Tibial artery (tissue), 4 donors: ENCODE results near the gene ARL13B.
"Not testable (repeated sequence)": the region's sequence is repeated elsewhere in the genome, so short reads cannot be mapped to it uniquely, and the experiment has no call there.

ENCODE experiments used
- DNase-seq, 2 donors: peaks; one replicate each; pipeline ENCODE4 v3.0.0-alpha.2; 2019
- H3K27ac ChIP-seq, 2 donors: fragments of 200-600 bp; sonication (generic) in 1 of 2; 1 replicate in 1 of 2; 2 replicates in 1 of 2; pipeline ENCODE4 v1.5.1; 2018 to 2019; ENCODE audit warnings: mild to moderate bottlenecking in 1 of 2
- H3K27me3 ChIP-seq, 2 donors: fragments of 200-600 bp; sonication (generic) in 1 of 2; one replicate each; pipeline versions ENCODE4 v1.5.1 to v1.6.0; 2016 to 2019
- H3K36me3 ChIP-seq, 3 donors: fragments of 200-600 bp; sonication (generic) in 2 of 3; one replicate each; pipeline ENCODE4 v1.5.1; 2016 to 2019; ENCODE audit warnings: mild to moderate bottlenecking in 2 of 3
- H3K4me1 ChIP-seq, 4 donors: fragments of 200-600 bp; sonication (generic) in 2 of 4; 1 replicate in 3 of 4; 2 replicates in 1 of 4; pipeline ENCODE4 v1.5.1; 2016 to 2019
- H3K4me3 ChIP-seq, 2 donors: fragments of 200-600 bp; sonication (generic) in 1 of 2; 1 replicate in 1 of 2; 2 replicates in 1 of 2; pipeline ENCODE4 v1.5.1; 2018 to 2019; ENCODE audit warnings: mild to moderate bottlenecking in 2 of 2
- H3K9me3 ChIP-seq, 3 donors: fragments of 200-600 bp; sonication (generic) in 1 of 3; one replicate each; pipeline ENCODE4 v1.5.1; 2016 to 2019
- intact Hi-C: fragments of 100-400 bp; cut with DNase I; formaldehyde crosslinking; loops from one replicate; pipeline ENCODE4 v1.15.0; 2023; ENCODE audit warnings: low total_unique reads
- TF ChIP-seq, protein P1 (sequence below), 2 experiments: fragments of 200-600 bp in 1 of 2; fragments of 450-650 bp in 1 of 2; IDR thresholded peaks; one replicate each; pipeline ENCODE4 v1.5.1; 2017 to 2019; ENCODE audit warnings: antibody characterized with exemption in 2 of 2, mild to moderate bottlenecking in 1 of 2, moderate library complexity in 1 of 2

ARL13B gene

DNA sequence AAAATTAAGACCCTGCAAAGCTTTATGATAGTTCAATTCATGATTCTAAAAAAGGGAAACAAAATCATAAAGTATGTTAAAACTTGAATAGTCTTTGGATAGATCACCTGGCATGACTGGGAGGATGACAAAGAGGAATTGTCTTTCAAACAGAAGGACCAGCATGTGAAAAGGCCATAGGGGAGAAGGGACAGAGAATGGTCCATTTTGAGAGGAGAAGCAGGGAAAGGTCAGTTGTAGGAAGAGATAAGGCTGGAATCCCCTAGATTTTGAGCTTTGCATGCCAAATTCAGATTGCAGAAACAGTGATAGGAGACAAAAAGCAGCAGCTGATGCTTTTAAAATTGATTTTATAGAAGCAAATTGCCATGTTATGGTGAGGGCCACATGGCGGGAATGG, 18.9 kb upstream of the ARL13B start:
- no peak for DNase-seq
- TF ChIP-seq, protein P1, sequence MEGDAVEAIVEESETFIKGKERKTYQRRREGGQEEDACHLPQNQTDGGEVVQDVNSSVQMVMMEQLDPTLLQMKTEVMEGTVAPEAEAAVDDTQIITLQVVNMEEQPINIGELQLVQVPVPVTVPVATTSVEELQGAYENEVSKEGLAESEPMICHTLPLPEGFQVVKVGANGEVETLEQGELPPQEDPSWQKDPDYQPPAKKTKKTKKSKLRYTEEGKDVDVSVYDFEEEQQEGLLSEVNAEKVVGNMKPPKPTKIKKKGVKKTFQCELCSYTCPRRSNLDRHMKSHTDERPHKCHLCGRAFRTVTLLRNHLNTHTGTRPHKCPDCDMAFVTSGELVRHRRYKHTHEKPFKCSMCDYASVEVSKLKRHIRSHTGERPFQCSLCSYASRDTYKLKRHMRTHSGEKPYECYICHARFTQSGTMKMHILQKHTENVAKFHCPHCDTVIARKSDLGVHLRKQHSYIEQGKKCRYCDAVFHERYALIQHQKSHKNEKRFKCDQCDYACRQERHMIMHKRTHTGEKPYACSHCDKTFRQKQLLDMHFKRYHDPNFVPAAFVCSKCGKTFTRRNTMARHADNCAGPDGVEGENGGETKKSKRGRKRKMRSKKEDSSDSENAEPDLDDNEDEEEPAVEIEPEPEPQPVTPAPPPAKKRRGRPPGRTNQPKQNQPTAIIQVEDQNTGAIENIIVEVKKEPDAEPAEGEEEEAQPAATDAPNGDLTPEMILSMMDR (IDR thresholded peaks at IDR 0.05), result no peak
- intact Hi-C loops, result no loop called here
- no peak overlapping the region for H3K27ac ChIP-seq
- no peaks in the 10 kb centered on the region for H3K36me3 ChIP-seq
- no peak overlapping the region for H3K4me3 ChIP-seq
- H3K9me3 ChIP-seq, result no peaks in the 10 kb centered on the region
- H3K27me3 ChIP-seq, result no peaks in the 10 kb centered on the region
- H3K4me1 ChIP-seq, result peaks cover 0 to 18% (median 7%) of the 10 kb centered on the region in 4 donors

DNA sequence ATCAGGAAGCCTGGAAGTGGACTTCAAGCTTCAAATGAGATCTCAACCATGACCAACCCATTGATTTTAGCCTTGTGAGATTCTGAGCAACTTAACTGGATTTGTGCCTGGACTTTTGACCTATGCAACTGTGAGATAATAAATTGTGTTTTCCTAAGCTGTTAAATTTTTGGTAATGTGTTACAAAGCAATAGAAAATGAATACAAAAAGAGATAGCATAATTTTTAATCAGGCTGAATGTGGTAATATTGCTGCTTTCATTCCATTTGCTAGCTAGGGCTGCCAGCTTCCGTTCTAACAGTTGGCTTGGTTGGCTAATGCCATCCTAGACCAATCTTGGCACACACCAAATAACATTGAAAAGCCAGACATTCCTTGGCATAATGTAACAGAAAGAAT, 18.5 kb upstream of the ARL13B start:
- no peak for DNase-seq
- TF ChIP-seq, protein P1 (IDR thresholded peaks at IDR 0.05), result no peak
- Histone ChIP-seq H3K27me3 (no peaks in the 10 kb centered on the region), H3K27ac (no peak overlapping the region), H3K36me3 (no peaks in the 10 kb centered on the region), H3K4me1 (peaks cover 0 to 18% (median 7%) of the 10 kb centered on the region in 4 donors), H3K9me3 (no peaks in the 10 kb centered on the region), H3K4me3 (no peak overlapping the region)
- intact Hi-C loops, result no loop called here

DNA sequence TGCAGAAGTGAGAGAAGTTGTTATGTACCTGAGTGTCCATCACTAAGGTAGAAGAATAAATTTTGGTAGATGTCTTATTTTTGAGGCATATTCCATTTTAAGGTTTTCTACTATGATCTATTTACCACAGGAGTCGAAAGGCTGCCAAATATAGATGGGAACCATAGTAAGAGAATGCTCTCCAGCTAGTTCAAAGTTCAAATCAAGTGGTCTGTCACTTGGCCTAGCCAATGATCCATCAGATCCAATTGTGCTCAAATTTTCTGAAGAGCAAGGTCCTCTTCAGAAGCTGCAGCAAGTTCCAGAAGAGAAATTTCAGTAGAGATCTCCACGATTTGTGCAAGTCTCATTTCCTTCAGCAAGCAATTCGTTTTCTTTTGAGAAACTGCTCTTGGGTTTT, 17.2 kb upstream of the ARL13B start:
- intact Hi-C loops, result no loop called here
- Histone ChIP-seq H3K27me3 (no peaks in the 10 kb centered on the region), H3K9me3 (no peaks in the 10 kb centered on the region), H3K4me1 (peaks cover 0 to 22% (median 7%) of the 10 kb centered on the region in 4 donors), H3K27ac (no peak overlapping the region), H3K4me3 (no peak overlapping the region), H3K36me3 (no peaks in the 10 kb centered on the region)
- DNase-seq, result no peak
- TF ChIP-seq, protein P1 (IDR thresholded peaks at IDR 0.05), result no peak

DNA sequence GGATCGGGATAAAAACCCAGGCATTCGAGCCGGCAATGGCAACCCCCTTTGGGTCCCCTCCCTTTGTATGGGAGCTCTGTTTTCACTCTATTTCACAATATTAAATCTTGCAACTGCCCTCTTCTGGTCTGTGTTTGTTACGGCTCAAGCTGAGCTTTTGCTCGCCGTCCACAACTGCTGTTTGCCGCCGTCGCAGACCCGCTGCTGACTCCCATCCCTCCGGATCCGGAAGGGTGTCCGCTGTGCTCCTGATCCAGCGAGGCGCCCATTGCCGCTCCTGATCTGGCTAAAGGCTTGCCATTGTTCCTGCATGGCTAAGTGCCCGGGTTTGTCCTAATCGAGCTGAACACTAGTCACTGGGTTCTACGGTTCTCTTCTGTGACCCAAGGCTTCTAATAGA, 14.8 kb upstream of the ARL13B start:
- DNase-seq, H3K9me3 ChIP-seq, H3K36me3 ChIP-seq, H3K4me3 ChIP-seq, H3K27ac ChIP-seq, H3K27me3 ChIP-seq, intact Hi-C loops: not testable (repeated sequence)
- peaks cover 0 to 42% (median 12%) of the 10 kb centered on the region in 4 donors for H3K4me1 ChIP-seq

DNA sequence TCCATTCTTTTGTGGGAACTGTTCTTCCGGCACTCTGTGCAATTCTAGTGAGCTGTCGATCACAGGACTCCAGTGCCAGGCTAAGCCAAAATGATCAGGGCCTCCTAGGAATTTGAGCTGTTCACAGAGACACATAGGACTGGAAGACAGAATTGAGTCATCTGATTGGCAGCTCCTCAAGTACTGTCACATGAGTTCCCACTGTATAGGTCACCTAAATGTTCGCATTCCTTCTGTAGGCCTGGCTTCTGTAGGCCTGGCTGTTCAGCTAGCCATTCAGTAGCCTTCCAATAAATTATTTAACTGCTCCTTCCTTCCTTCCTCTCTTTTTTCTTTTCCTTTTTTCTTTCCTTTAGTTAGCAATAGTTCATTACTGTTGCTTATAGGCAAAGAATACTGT, 10.5 kb upstream of the ARL13B start:
- intact Hi-C loops, result no loop called here
- no peaks in the 10 kb centered on the region for H3K9me3 ChIP-seq
- TF ChIP-seq, protein P1 (IDR thresholded peaks at IDR 0.05), result no peak

DNA sequence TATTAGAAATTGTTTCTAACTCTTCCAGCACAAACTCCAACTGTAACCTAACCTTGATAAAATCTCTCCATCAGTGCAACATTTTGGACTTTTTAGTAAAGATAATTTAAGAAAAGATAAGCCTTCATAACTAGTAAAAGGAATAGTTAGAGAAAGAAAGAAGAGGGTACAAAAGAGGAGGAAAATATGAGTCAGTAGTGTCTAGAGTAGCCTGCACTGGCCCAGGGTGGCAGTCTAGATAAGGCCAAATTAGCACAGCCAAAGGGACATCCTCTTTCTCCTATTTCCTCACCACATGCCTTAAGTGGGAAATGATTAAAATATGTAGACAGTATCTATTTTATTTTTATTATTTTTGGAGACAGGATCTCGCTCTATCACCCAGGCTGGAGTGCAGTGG, 10.0 kb upstream of the ARL13B start:
- no peaks in the 10 kb centered on the region for H3K27me3 ChIP-seq
- H3K36me3 ChIP-seq, result no peaks in the 10 kb centered on the region
- TF ChIP-seq, protein P1 (IDR thresholded peaks at IDR 0.05), result no peak
- peak overlapping the region in 1 of 2 donors; percentile 5 for H3K27ac ChIP-seq
- intact Hi-C loops, result no loop called here
- no peak overlapping the region for H3K4me3 ChIP-seq
- DNase-seq, result no peak
- H3K4me1 ChIP-seq, result peaks cover 0 to 38% (median 22%) of the 10 kb centered on the region in 4 donors
- H3K9me3 ChIP-seq, result no peaks in the 10 kb centered on the region

More for the DNA sequence above, 10.5 kb upstream of the ARL13B start:
- Histone ChIP-seq H3K4me1 (peaks cover 0 to 38% (median 22%) of the 10 kb centered on the region in 4 donors), H3K27me3 (no peaks in the 10 kb centered on the region), H3K27ac (no peak overlapping the region), H3K36me3 (no peaks in the 10 kb centered on the region), H3K4me3 (no peak overlapping the region)
- no peak for DNase-seq
